Kidney tubule cell (primary cell): Measurements from ENCODE around the gene FRMD5.
"Not testable (repeated sequence)": the region's sequence is repeated elsewhere in the genome, so short reads cannot be mapped to it uniquely, and the experiment has no call there.

Experiments used
- DNase-seq: peaks from one replicate; pipeline ENCODE4 v3.0.0-alpha.2; 2018; ENCODE audit warnings: low spot score

FRMD5 gene

DNA sequence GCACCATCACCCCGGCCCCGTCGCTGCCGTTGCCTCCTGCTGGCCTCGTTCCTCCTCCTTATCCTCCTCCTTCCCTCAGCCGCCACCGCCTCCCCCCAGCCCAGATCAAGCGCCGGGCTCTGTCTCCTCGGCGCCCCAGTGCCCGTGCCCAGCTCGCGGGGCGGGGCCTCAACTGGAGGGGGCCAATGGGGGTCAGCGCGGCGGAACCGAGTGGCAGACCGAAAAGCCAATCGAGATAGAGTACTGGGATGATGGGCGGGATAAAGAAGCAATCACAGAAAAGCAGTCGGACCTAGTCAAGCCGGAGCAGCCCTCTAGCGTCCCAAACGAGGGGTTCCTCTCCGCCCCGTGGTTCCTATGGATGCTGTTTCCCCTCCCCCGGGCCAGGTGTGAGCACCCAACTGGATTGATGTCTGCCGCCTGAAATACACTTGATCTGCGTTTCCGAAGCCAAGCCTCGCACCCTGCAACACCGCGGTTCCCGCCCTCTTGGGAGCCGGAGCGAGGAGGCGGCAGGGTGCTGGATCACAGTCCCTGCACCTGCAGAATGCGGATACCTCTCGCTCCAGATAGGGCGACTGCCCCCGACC, at the start of gene FRMD5:
Gene FRMD5 (minus strand): TSS at position 121 of the 590 bp plus-strand sequence.
- DNase-seq, result peak; percentile 96

DNA sequence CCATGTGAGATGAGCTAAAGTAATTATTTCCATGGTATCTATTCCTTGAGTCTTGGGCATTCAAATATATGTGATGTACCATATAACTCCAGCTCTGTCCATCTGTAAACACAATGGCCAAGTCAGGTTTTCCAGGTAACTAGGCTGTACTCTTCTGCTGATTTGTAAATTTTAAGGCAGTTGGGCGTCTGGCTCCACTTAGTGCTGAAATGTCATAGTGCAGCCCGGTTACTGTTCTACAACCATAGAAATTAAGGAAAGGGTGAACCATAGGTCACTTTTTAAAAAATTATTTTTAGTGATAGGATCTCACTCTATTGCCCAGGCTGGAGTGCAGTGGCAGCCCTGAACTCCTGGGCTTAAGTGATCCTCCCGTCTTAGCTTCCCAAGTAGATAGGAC, 48.8 kb upstream of the FRMD5 start:
- DNase-seq, result no peak

DNA sequence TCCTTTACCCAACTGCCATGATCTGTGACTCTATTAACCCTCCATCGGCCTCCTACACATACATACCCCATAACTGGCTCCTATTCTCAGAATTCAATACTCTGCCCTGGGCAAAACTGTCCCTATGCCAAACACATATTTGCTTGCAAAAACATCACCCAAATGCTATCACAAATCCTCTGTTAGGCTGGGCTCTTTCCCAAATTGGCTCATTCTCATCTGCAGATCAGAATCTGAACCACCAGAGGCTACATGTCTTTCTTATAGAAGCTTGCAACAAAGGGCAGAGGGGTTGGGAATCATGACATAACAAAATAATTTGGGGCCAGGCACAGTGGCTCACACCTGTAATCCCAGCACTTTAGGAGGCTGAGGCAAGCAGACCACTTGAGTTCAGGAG, 48.1 kb upstream of the FRMD5 start:
- DNase-seq, result no peak

DNA sequence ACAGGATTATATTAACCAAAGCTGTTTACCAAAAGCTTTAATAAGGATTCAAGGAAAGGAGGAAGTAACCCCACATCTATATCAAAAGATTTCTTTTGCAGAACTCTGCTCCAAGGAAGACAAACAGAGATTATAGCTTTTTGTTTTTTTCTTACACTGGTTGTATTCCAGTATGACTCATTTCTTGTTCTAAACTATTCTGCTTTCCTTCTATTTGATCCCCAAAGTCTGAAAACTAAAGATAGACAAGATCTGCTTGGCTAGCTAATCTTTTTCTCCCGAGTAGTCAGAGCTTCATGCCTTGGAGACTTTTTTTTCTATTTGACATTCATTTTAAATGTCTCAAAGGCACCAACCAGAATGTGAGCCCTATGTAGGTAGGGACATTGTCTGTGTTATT, 36.8 kb upstream of the FRMD5 start:
- DNase-seq, result no peak

DNA sequence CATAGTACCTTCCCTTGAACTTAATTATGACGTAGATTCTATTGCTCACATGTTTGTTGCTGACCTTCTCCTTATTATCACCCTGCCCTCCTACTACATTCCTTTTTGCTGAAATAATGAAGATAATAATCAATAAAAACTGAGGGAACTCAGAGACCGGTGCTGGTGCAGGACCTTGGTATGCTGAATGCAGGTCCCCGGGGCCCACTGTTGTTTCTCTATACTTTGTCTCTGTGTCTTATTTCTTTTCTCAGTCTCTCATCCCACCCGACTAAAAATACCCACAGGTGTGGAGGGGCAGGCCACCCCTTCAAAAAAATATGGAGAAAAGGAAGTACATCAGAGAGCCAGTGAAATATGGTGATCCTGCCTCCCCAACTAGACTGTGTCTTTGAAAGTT, 34.2 kb upstream of the FRMD5 start:
- DNase-seq, result not testable (repeated sequence)

DNA sequence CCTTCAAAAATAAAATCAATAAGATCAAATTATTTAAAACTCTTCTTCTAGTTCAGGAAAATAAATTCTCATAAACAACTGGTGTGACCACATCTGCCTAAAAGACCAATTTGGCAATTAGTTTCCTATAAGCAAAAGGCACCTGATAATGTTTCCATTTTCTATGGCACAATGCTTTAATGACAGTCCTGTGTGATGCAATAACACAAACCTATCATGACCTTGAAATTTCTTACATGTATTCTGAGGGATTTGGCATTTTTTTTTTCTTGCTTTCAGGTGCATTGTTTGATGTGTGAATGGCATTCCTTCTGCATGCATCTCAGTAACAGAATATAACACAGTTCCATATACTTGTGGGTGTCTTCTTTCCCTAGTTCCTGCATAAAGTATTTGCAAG, 32.5 kb upstream of the FRMD5 start:
- no peak for DNase-seq

DNA sequence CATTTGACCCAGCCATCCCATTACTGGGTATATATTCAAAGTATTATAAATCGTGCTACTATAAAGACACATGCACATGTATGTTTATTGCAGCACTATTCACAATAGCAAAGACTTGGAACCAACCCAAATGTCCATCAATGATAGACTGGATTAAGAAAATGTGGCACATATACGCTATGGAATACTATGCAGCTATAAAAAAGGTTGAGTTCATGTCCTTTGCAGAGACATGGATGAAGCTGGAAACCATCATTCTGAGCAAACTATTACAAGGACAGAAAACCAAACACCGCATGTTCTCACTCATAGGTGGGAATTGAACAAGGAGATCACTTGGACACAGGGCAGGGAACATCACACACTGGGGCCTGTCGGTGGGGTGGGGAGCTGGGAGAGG, 31.9 kb upstream of the FRMD5 start:
- DNase-seq, result not testable (repeated sequence)

DNA sequence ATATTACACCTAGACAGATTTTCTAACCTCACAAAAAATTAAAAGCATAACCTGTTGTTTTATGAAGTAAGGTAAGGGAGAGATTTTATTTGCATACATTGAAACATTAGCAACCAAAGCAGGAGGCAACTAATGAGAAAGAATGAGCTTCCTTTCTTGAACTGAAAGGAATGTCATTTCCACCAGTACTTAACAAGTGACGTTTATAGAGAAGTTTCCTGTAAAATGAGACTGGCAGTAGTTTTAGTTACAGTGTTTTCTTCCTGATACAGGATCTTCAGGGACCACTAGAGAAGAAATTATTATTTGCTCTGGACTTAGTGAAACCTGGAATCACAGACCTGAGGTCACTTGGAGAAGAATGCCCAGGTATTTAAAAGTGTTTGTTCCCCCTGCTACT, 27.4 kb upstream of the FRMD5 start:
- DNase-seq, result no peak

DNA sequence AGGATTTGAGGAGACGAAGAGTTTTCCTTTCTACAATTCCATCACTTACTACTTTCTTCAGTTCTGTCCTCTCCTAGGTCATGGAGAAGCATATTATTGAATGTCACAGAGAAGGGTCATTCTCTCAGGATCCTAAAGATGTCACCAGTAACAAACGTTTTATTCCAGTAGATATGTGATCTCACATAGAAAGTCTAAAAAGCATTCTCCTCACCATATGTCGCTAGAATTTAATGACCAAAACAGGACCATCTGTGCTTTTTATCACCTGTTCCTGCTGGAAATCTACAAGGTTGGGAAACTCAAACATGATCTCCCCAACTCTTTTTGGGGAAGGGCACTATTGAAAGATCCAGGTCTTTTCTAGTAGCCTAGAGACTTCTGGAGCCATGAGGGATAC, 24.0 kb upstream of the FRMD5 start:
- no peak for DNase-seq

DNA sequence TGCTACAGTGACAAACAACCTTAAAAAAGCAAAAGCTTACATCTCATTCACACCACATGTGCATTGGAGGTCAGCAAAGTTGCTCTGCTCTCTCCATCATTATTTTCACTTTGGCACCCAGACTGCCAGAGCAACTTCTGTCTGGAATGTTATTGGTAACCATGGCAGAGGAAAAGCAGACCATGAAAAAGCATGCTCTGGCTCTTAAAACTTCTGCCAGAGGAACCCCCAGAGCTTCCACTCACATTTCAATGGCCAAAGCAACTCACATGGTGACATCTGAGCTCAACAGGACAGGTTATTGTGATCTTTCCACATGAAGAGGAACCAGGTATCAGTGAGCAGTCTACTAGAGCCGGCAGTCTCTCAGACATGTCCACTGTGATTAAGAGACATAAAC, 21.9 kb upstream of the FRMD5 start:
- peak; percentile 26 for DNase-seq

DNA sequence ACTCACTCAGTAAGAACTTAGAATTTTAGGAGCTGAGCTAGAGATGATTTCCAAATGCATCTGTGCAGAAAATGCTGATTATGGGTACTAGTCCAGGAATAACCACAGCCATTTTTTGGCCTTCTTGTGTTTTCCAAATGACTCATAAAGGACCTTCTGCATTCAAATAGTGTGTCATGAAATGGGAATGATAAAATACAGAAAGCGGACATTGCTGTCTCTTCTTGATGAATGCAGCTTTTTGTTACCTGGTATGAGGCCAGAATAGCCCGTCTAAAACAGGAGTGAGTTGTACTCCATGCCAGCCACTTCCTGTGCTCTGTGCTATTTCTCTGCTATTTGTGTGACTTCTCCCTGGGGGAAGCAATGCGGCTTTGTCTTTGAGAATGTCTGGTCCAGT, 20.5 kb upstream of the FRMD5 start:
- peak; percentile 93 for DNase-seq

DNA sequence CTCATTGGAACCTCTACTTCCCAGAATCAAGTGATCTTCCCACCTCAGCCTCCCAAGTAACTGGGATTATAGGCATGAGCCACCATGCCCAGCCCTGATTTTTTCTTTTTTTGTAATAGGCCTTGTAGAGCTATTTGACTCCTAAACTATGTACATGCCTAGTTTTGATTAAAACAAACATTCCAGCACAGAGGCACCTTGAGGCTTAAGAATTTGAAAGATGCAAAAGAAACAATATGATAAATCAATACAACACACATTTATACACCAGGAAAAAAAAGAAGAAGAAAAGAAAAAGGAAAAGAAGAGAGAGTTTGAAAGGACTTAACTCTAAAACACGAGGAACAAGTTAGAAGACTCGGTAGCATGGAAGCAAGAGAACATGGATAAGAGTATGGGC, 13.9 kb upstream of the FRMD5 start:
- no peak for DNase-seq

DNA sequence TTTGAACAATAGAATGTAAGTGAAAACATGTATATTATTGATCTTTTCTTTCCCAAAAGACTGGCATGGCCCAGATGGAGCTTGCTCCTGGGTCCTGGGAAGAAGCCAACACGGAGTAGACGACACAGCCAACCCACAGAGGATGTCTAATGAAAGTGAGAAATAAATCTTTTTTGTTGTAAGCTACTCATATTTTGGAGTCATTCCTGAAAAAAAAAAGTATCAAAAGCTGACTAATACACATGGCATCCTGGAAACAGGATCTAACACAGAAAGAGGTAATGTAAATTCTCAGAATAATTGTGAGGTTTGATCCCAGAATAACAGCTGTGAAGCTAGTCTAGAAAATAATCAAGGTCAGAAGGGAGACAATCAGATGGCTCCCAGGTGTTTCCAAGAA, 12.6 kb upstream of the FRMD5 start:
- DNase-seq, result peak; percentile 71

DNA sequence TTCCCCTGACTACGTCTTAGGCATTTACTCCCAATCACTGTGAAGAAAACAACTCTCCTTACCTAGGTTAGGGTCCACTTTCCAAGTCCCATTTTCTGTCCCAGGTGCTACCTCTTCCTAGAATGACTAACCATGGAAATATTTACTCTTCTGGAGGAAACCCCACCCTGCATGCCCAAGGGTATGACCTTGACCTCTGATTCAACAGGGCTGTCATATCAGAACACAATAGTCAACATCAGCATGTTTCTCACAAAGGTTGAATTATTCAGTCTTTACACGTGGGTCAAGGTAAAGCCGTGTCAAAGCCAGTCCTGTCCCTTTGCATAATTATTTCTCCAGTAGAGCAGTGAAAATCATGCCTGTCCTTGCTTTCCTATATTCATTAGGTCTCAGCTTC, 4.3 kb upstream of the FRMD5 start:
- no peak for DNase-seq

DNA sequence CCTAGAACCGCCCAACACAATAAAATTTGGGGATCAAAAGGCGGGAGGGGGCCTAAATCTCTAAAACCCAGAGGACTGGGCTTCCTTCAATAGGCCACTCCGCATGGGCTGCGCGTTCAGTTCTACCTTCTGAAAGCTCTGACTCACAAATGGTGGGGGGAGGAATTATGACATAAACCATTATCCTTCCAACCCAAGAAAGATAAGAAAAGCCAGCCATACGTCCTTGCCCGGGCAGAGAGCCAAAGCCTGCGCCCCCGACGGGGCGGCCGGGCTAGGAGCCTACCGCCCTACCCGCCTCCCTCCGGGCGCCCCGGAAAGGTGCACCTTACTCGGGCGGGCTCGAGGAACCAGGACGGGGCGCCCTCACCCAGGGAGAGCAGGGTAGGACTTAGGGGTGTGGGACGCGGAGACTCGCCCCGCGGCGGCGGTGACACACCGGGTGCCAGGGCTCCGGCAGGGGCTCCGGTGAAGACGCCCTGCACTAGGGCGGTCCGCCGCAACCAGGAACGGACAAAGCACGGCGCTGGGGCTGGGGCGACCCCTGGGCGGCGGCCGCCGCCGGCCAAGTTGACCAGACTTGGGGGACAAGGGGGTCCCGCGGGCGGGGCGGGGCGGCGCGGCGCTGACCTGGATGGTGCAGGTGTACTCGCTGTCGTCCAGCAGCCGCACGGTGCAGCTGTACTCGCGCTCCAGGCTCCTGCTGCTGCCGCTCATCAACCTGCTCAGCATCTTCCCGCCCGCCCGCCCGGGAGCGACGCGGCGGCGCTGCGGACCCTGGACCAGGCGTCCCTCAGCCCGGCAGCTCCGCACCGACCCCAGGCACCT, 534 bp downstream of the FRMD5 start:
- peak; percentile 72 for DNase-seq

DNA sequence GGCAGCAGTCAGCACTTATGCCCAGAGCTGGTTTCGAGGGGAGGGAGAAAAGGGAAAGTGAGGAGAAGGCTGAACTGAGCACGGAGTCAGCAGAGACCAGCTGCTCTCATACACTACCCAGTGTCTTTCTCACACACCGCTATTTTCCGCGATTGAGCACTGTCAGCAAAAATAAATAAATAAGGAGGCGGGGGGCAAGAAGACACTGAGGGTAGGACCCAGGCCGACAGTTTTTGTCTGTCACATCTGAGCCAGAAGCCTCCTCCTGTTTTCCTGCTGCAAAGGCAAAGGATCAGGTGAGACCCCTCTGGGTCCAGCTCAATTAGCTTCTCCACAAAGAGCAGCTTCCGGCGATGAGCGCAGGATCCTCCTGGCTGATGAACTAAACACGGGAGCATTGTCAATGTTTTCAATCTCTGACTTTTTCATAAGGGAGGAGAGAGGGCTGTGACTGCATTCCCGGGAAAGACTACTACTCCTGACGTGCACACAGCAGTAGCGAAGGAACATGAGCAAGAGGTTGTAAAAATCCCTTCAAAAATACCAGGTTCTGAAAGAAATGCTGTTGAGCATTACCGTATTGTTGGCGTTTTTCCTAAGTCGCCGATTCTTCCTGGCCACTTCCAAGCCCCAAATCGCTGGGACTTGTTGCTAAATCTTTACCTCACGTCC, 1.3 kb downstream of the FRMD5 start:
- peak; percentile 22 for DNase-seq

DNA sequence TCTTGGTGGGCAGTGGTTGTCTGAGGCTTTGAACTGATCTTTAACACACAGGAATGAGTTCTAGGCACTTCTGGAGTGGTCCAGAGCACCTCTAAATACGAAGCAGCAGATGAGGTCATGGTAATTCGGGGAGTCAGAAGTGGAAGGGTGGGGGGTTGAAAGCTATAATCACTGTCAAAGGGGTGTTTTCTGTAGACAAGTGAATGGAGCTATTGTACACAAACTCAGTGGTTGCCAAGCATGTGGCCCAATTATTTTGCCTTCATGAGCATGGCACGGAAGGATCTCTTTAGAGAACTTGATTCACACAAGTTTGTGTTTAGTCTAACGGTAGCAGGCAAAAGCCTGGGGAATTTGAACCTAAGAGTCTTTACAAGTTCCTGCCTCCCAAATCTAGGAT, 6.3 kb downstream of the FRMD5 start:
- no peak for DNase-seq

DNA sequence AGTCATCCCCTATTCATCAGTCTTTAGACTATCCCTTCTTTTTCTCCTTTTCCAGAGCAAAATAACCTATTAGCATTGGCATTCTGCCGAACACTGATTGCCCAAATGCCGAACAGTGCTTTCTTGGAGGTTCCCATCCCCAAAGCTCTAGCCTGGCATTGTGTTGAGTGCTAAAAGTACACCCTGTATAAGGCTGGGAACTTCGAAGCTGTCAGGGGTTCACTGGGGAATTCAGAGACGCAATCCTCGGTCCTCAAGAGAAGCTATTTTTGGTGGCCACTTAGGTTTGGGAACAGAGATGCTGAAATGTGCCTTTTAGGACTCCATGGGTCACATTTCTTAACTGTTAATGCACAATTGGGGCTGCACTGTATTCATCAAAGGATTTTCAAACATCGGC, 8.4 kb downstream of the FRMD5 start:
- DNase-seq, result no peak

DNA sequence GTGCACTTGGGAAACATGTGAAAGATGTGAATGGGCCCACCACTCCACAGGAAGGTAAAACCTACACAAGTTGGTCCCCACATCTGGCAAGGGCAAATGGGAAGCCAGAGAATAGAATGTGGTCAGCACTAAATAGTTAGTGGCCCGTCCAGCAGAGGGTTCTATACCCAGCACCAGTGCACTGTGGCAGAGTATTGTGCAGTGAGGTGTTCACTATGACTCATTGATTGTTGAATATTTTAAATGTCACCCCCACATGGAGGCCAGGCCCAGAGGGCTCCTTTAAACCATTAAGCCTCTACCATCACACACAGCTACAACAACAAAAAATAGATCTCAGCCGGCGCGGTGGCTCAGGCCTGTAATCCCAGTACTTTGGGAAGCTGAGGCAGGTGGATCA, 11.7 kb downstream of the FRMD5 start:
- peak; percentile 37 for DNase-seq

DNA sequence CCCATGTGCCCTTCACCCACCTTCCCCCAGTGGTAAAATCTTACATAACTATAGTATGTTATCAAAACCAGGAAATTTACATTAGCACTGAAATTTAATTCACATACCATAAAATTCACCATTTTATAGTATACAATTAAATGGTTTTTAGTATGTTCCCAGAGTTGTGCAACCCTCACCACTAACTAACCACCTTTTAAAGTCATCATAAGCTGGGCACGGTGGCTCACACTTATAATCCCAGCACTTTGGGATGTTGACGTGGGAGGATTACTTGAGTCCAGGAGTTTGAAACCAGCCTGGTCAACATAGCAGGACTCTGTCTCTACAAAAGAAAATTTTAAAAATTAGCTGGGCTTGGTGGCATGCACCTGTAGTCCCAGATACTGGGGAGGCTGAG, 13.7 kb downstream of the FRMD5 start:
- no peak for DNase-seq

DNA sequence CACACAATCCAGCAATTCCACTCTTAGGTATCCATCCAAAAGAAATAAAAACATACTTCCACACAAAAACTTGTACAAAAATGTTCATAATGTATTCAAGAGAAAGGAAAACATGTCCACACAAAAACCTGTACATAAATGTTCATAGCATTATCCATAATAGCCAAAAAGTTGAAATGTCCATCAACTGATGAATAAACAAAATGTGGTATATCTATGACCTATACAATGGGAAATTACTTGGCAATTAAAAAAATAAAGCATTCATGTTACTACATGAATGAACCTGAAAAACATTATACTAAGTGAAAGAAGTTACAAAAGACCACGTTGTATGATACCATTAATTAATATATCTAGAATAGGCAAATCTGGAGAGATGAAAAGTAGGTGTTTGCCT, 17.9 kb downstream of the FRMD5 start:
- DNase-seq, result no peak

DNA sequence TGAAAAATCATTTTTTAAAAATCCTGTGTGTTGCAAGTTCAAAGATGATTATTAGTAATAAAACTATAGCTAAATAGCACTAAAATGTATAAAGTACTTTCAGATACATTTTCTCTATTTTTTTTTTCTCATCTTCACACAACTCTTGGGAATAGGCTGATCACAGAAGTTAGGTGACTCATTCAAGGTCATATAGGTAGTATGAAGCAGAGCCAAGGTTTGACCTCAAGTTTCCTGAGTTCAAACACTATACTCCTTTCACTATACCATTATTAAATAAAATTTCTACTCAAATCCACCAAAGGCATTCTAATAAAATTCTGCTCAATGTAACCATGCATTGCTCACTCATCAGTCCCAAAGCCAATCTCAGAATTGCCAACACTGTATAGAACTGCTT, 21.3 kb downstream of the FRMD5 start:
- DNase-seq, result no peak

DNA sequence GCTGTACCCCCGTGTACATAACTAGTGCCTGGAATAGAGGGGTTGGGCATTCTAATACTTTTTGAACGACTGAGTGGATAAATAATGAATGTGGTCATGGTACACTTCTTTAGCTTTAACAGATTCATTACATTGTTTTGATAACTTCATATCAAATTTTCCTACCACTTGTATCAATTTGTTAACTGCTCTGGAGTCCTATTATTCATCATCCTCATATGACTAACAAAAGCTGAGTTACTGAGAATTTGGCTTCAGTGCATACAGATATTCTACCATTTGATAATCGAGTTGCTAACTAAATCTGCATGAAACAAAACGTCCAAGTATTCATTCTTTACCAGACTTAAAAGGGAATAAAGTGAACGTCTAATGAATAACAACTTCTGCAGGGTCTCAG, 31.7 kb downstream of the FRMD5 start:
- DNase-seq, result no peak
